ENCODE measurements around the gene GIT2. TPM values are rescaled to one million over a fixed set of nuclear protein-coding genes. Genes with fewer than 3 reads are reported as not detected.

GIT2 gene
- polyA plus RNA-seq, 1 donor from 2014 or later = 93.4 TPM

Other genes with a start within 250 kb of the GIT2 start
- not detected for gene TRPV4, start 163.0 kb downstream of the GIT2 start, polyA plus RNA-seq
- 47.8 TPM for gene GLTP, start 115.8 kb downstream of the GIT2 start, polyA plus RNA-seq
- gene TCHP, start 96.1 kb downstream of the GIT2 start, polyA plus RNA-seq = 12.5 TPM
- gene ANKRD13A, start 3.1 kb upstream of the GIT2 start, polyA plus RNA-seq = 156 TPM
- 14.1 TPM for gene C12orf76, start 52.2 kb upstream of the GIT2 start, polyA plus RNA-seq
- 1.5 TPM for gene IFT81, start 128.0 kb upstream of the GIT2 start, polyA plus RNA-seq

All from IgD-negative memory B cell (primary cell).